Calu3 (cell line): ENCODE data around the gene KIF6. TPM values are rescaled to one million over a fixed set of nuclear protein-coding genes. Genes with fewer than 3 reads are reported as not detected.

Source experiments
- BruUV-seq: library from RNA; stranded (reverse); fragments of 400-500 nt; replicated peaks from 2 replicates; lab custom pipeline; 2021; lab: Mats Ljungman, UMichigan
- CTCF ChIA-PET: fragments of 300-600 bp; sonication (Branson Sonifier 250); formaldehyde crosslinking; loops from one replicate; lab custom pipeline; 2022; ENCODE audit warnings: antibody characterized with exemption; lab: Charles Lee
- DNase-seq: peaks from one replicate; pipeline ENCODE4 v3.0.0; 2022
- H3K27ac Mint-ChIP-seq: one replicate; pipeline ENCODE4 v1.8.0; 2022; ENCODE audit warnings: mixed read lengths; ENCODE audit not compliant: unreplicated experiment
- H3K27me3 Mint-ChIP-seq: one replicate; pipeline ENCODE4 v1.8.0; 2022; ENCODE audit warnings: mixed read lengths; ENCODE audit not compliant: unreplicated experiment
- H3K36me3 Mint-ChIP-seq: one replicate; pipeline ENCODE4 v1.8.0; 2022; ENCODE audit warnings: mild to moderate bottlenecking, moderate library complexity, mixed read lengths; ENCODE audit not compliant: insufficient read depth, unreplicated experiment
- H3K4me1 Mint-ChIP-seq: one replicate; pipeline ENCODE4 v1.8.0; 2022; ENCODE audit warnings: mild to moderate bottlenecking, low read depth, mixed read lengths; ENCODE audit not compliant: unreplicated experiment
- H3K4me3 Mint-ChIP-seq: one replicate; pipeline ENCODE4 v1.8.0; 2022; ENCODE audit warnings: mild to moderate bottlenecking, low read depth, moderate library complexity, mixed read lengths; ENCODE audit not compliant: unreplicated experiment
- H3K9me3 Mint-ChIP-seq: one replicate; pipeline ENCODE4 v1.8.0; 2022; ENCODE audit warnings: low read depth, mixed read lengths; ENCODE audit not compliant: unreplicated experiment
- intact Hi-C: fragments of 100-400 bp; cut with micrococcal nuclease; formaldehyde crosslinking; loops from one replicate; pipeline ENCODE4 v1.10.0; 2022; ENCODE audit not compliant: unreplicated experiment
- total RNA-seq: library from RNA; stranded (reverse); gene quantifications from 2 replicates; pipeline ENCODE4 v1.2.3, GENCODE V29; 2022
- TF ChIP-seq, protein P1 (sequence below): fragments of 200-600 bp; IDR thresholded peaks from one replicate; pipeline ENCODE4 v1.8.0; 2022; ENCODE audit warnings: antibody characterized with exemption; ENCODE audit not compliant: unreplicated experiment

Gene KIF6
- total RNA-seq, 1 experiment from 2014 or later = 0.45 TPM

DNA sequence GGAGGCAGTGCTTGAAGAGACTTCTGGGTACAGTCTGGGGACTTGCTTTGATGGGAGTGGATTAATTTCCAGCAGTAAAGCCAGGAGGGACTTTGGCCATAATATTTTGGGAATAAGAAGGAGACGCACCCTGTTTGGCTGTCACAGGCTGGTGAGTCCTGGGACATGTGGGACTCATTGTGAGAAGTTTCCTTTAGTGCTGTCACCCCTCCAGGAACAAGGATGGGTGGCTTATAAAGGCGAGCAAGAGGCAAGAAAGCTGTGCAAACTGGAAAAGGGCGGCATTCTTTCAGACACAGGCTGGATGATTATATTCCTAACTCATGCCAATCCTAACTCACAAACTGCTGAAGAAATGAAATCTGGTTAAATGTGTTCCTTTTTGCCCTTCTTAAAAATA, 325.2 kb downstream of the KIF6 start:
- Mint-ChIP-seq H3K9me3 (no peaks in the 10 kb centered on the region), H3K4me1 (no peaks in the 10 kb centered on the region), H3K27ac (no peak overlapping the region), H3K4me3 (no peak overlapping the region), H3K36me3 (no peaks in the 10 kb centered on the region), H3K27me3 (peaks cover 55% of the 10 kb centered on the region)
- TF ChIP-seq, protein P1, sequence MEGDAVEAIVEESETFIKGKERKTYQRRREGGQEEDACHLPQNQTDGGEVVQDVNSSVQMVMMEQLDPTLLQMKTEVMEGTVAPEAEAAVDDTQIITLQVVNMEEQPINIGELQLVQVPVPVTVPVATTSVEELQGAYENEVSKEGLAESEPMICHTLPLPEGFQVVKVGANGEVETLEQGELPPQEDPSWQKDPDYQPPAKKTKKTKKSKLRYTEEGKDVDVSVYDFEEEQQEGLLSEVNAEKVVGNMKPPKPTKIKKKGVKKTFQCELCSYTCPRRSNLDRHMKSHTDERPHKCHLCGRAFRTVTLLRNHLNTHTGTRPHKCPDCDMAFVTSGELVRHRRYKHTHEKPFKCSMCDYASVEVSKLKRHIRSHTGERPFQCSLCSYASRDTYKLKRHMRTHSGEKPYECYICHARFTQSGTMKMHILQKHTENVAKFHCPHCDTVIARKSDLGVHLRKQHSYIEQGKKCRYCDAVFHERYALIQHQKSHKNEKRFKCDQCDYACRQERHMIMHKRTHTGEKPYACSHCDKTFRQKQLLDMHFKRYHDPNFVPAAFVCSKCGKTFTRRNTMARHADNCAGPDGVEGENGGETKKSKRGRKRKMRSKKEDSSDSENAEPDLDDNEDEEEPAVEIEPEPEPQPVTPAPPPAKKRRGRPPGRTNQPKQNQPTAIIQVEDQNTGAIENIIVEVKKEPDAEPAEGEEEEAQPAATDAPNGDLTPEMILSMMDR = no peak
- intact Hi-C loops = no loop called here
- CTCF ChIA-PET = no interaction called here
- no TSS peak for BruUV-seq
- DNase-seq = no peak

DNA sequence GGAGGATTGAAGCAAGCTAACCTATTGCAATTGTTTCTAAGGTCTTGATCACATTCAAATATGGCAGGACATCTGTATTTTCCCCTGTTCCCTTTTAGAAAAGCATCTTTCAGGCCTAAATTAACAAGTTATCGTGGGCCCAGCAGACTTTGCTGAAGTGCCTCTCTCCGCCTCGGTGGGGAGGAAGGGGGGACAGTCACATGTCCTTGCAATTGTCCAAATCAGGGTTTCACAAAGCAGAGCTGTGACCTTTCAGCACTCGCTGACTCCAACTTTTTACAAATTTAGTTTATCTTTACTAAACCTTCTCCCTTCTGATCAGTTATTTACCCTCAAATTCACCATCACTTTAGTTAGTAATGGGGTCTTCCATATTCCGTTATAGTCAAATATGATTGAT, 328.4 kb downstream of the KIF6 start:
- TF ChIP-seq, protein P1 = no peak
- no peaks in the 10 kb centered on the region for H3K4me1 Mint-ChIP-seq
- intact Hi-C loops = no loop called here
- no TSS peak for BruUV-seq
- H3K36me3 Mint-ChIP-seq = no peaks in the 10 kb centered on the region
- CTCF ChIA-PET = no interaction called here
- H3K4me3 Mint-ChIP-seq = no peak overlapping the region
- DNase-seq = no peak
- peaks cover 73% of the 10 kb centered on the region for H3K27me3 Mint-ChIP-seq
- no peaks in the 10 kb centered on the region for H3K9me3 Mint-ChIP-seq
- H3K27ac Mint-ChIP-seq = no peak overlapping the region

DNA sequence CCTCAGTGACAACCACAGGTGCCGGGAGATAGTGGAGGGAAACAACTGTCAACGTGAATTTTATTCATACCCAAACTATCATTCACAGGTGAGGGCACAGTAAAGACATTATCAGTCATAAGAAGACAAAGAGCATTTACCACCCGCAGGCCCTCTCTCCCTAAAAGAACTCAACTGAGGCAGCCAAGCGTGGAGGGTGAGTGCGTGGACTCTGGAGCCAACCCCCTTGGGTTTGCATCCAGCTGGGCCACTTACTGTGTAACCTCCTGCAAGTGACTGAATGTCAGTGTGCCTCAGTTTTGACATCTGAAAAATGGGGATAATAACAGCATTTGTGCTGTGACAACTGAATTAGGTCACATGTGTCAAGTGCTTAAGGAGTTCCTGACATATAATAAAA, 332.1 kb downstream of the KIF6 start:
- TF ChIP-seq, protein P1 = no peak
- BruUV-seq = no TSS peak
- H3K36me3 Mint-ChIP-seq = no peaks in the 10 kb centered on the region
- no peak for DNase-seq
- intact Hi-C loops = no loop called here
- CTCF ChIA-PET = no interaction called here
- peaks cover 82% of the 10 kb centered on the region for H3K27me3 Mint-ChIP-seq
- H3K4me3 Mint-ChIP-seq = no peak overlapping the region
- H3K9me3 Mint-ChIP-seq = no peaks in the 10 kb centered on the region
- no peak overlapping the region for H3K27ac Mint-ChIP-seq
- no peaks in the 10 kb centered on the region for H3K4me1 Mint-ChIP-seq

DNA sequence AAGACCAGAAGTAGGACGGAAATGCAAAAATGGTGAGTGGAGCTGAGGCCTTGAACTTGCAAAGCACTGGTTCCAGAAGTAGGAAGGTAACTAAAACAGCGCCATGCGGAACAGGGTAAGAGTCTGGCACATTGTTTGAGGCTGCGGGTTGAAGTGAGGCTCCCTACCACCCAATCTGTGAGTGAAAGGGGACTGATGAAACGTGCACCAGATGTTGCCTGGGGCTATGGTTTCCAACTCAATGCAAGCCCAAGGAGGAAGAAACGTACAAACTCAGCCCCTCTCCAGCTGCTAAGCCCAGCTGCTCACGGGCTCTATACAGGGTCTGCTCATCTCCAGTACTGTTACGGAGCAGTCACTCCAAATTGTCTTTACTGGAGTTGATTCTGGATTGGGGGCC, 334.0 kb downstream of the KIF6 start:
- BruUV-seq = no TSS peak
- Mint-ChIP-seq H3K4me3 (no peak overlapping the region), H3K27ac (no peak overlapping the region), H3K9me3 (no peaks in the 10 kb centered on the region), H3K36me3 (no peaks in the 10 kb centered on the region), H3K27me3 (peaks cover 82% of the 10 kb centered on the region), H3K4me1 (no peaks in the 10 kb centered on the region)
- CTCF ChIA-PET = no interaction called here
- TF ChIP-seq, protein P1 = no peak
- DNase-seq = no peak
- intact Hi-C loops = no loop called here

DNA sequence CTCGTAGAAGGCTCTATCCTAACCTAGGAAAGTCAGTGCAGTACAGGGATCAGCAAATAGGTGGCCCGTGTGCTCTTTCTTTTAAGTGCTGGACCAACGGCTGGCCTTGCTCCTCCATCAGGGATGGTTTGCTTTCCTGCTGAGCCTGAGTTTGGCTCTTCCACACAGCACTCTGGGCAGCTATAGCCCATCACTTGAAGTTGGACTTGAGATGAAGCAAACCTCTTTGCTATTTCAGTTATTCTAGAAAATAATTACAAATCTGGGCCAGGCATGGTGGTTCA, 335.8 kb downstream of the KIF6 start:
- Mint-ChIP-seq H3K4me1 (no peaks in the 10 kb centered on the region), H3K36me3 (no peaks in the 10 kb centered on the region), H3K27me3 (peaks cover 90% of the 10 kb centered on the region), H3K27ac (no peak overlapping the region), H3K9me3 (no peaks in the 10 kb centered on the region), H3K4me3 (no peak overlapping the region)
- intact Hi-C loops = no loop called here
- no TSS peak for BruUV-seq
- TF ChIP-seq, protein P1 = peak; percentile 3
- DNase-seq = no peak
- CTCF ChIA-PET = no interaction called here
